HL-60 (cell line): ENCODE results near the gene IL22RA2.
"Not testable (repeated sequence)": the region's sequence is repeated elsewhere in the genome, so short reads cannot be mapped to it uniquely, and the experiment has no call there.

Experiments
- DNase-seq, 2 experiments: peaks; one replicate each; pipeline ENCODE4 v3.0.0-alpha.2; 2010 to 2020; ENCODE audit warnings: low read depth in 1 of 2, low spot score in 1 of 2
- H3K27ac ChIP-seq: fragments of 250-450 bp; sonication (Bioruptor Pico); replicated peaks from 2 replicates; pipeline ENCODE4 v1.5.1; 2020; ENCODE audit warnings: mild to moderate bottlenecking, moderate library complexity
- H3K27me3 ChIP-seq: fragments of 250-450 bp; sonication (Bioruptor Pico); 2 replicates; pipeline ENCODE4 v1.5.1; 2021; ENCODE audit warnings: mild to moderate bottlenecking, moderate library complexity; ENCODE audit not compliant: insufficient read depth, poor library complexity, severe bottlenecking
- H3K4me3 ChIP-seq: replicated peaks from 2 replicates; pipeline ENCODE4 v1.5.1; 2011; ENCODE audit warnings: mild to moderate bottlenecking, control low read depth, low read length; ENCODE audit not compliant: insufficient read depth
- CTCF ChIP-seq: IDR thresholded peaks from one replicate; pipeline ENCODE4 v1.5.1; 2011; ENCODE audit warnings: low read length, control low read depth, inconsistent platforms; ENCODE audit not compliant: insufficient read depth
- GABPA ChIP-seq: IDR thresholded peaks from 2 replicates; pipeline ENCODE4 v1.6.1; 2012; ENCODE audit warnings: low read depth
- POLR2AphosphoS5 ChIP-seq: IDR thresholded peaks from 2 replicates; pipeline ENCODE4 v1.6.1; 2012; ENCODE audit warnings: low read depth
- REST ChIP-seq: IDR thresholded peaks from 2 replicates; pipeline ENCODE4 v1.6.1; 2012; ENCODE audit warnings: low read depth; ENCODE audit not compliant: insufficient replicate concordance
- SPI1 ChIP-seq: IDR thresholded peaks from 2 replicates; pipeline ENCODE4 v1.6.1; 2012; ENCODE audit warnings: low read depth, mild to moderate bottlenecking, borderline replicate concordance

Gene IL22RA2

GRCh38 chr6:137112067-137112355 lies 61.4 kb downstream of the IL22RA2 start:
- Histone ChIP-seq H3K27ac (no peak overlapping the region), H3K27me3 (no peaks in the 10 kb centered on the region), H3K4me3 (no peak overlapping the region)
- DNase-seq: no peak
- no peak for TF ChIP-seq POLR2AphosphoS5
- no peak for TF ChIP-seq GABPA
- TF ChIP-seq SPI1: no peak
- no peak for TF ChIP-seq REST
- TF ChIP-seq CTCF: no peak

- Histone ChIP-seq H3K4me3 (no peak overlapping the region), H3K27ac (no peak overlapping the region), H3K27me3 (no peaks in the 10 kb centered on the region)
- DNase-seq: no peak
- TF ChIP-seq REST: no peak
- TF ChIP-seq CTCF: no peak
- TF ChIP-seq SPI1: no peak
- no peak for TF ChIP-seq POLR2AphosphoS5
- no peak for TF ChIP-seq GABPA
Observed at GRCh38 chr6:137111296-137112066, 62.0 kb downstream of the IL22RA2 start.

GRCh38 chr6:137107767-137108105 lies 65.7 kb downstream of the IL22RA2 start:
- Histone ChIP-seq H3K27me3 (no peaks in the 10 kb centered on the region), H3K4me3 (no peak overlapping the region), H3K27ac (no peak overlapping the region)
- no peak for TF ChIP-seq REST
- no peak for TF ChIP-seq POLR2AphosphoS5
- DNase-seq: no peak

- H3K27me3 ChIP-seq, H3K27ac ChIP-seq, DNase-seq, H3K4me3 ChIP-seq: not testable (repeated sequence)
Observed at GRCh38 chr6:137107047-137107766, 66.2 kb downstream of the IL22RA2 start.
